T-helper 1 cell (primary cell): ENCODE data around the gene SMAGP.
A peak's percentile ranks its signal among the peaks of the same experiment; 100 is the strongest.
"Not testable (repeated sequence)": the region's sequence is repeated elsewhere in the genome, so short reads cannot be mapped to it uniquely, and the experiment has no call there.

Experiments
- DNase-seq, 5 donors: peaks; one replicate each; pipeline ENCODE4 v3.0.0-alpha.2; 2012 to 2020

SMAGP gene

DNA sequence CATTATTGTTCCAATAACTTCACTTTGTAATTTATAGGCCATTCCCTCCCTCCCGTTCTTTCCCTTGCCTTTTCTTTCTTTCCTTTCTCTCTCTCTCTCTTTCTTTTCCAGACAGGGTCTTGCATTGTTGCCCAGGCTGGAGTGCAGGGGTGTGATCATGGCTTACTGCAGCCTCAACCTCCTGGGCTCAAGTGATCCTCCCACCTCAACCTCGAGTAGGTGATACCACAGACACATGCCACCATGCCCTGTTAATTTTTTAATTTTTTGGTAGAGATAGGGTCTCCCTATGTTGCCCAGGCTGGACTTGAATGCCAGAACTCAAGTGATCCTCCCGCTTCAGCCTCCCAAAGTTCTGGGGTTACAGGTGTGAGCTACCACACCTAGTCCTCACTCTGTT, 45.6 kb downstream of the SMAGP start:
- no peak for DNase-seq

DNA sequence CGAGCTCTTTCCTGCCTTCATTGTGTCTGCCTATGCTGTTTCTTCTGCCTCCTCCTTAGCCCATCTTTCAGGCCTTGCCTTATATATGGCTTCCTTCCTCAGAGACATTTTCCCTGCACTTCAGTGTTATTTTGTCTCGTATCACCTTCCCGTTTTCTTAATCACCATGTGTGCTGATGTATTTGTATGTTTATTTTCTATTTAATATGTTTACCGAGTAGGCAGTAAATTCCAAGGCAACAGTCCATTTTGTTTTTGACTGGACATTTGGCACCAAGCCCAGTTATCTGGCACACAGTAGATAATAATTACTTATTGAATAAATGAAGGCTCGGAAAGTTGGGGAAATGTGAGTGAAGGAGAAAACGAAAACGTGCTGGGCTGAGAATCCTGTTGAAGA, 47.8 kb downstream of the SMAGP start:
- no peak for DNase-seq

DNA sequence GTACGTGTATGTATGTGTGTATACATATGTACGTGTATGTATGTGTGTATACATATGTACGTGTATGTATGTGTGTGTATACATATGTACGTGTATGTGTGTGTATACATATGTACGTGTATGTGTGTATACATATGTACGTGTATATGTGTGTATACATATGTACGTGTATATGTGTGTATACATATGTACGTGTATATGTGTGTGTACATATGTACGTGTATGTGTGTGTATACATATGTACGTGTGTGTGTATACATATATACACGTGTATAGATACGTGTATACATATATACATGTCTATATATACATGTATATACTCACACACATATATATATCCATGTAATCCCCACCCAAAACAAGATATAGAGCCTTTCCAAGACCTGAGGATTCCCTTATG, 50.4 kb downstream of the SMAGP start:
- not testable (repeated sequence) for DNase-seq

DNA sequence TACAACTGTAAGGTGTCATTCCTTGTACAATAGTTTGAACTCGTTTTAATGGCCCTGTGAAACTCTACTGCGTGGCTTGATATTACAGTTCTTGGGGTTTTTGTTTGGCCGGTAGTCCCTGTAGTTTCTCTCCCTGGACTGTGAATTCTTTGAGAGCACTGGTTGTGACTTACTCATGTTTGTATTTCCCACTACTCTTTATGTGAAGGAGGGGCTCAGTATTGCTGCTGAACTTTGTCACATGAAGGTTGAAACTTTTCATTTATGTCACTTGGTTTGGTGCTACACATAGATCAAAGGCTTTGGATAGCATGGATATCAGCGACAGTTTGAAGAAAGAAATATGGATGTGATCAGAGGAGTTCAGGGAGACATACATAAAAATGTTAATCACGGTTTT, 50.9 kb downstream of the SMAGP start:
- no peak for DNase-seq

DNA sequence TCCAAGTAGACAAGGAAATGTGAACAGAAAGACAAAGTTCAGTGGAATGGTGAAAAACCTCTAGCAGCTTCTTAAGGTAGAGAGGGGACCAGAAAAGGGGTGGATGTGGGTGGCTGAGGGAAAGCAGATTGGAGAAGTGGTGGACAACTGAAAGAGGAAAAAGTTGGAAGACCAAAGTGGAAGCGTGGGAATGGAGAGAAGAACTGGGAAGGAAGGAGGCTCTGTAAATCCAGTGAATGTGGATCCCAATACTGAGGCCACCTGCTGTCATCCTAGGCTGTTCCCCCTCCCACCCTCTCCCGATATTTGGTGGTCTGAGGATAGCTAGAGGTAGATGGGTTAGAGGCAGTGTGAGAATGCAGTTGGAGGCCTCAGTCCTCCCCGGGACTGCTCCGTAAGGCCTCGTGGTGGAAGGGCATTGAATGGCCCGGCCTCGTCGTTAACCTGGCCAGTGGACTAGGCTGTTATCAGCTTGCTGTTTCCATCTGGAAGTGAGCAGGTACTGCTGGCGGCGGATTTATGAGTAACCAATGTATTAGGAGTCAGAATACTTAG, 51.5 kb downstream of the SMAGP start:
- DNase-seq, result no peak

DNA sequence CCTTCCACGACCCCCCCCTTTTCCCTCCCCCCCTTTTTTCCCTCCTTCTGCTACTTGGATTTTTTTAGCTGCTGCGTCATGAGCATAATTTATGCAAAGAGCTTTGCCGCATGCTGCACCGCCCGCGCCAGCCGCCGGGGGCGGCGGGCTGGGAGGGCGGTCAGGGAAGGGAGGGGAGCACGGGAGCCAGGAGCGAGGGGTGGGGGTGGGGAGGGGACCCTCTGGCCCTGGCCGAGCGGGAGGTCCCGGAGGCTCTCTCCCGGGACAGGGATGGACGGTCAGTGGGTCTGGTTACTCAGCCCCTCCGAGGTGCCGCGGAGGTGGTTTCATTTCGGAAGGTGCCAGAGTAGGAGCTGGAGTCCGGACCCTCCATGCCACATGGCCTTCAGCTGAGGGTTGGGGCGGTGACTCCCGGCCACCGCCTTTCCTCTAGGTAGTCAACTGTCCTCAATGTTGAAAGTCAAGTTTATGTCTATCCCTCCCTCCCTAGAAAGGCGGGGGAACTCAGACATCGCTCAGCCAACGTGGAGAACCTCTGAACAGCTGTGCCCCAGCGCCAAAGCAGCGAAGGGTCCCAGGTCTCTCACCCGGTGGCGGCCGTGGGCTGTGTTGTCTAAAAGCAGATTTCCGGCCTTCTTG, 52.1 kb downstream of the SMAGP start, which contains the start of gene POU6F1:
Gene POU6F1 (minus strand): TSS at position 95 of the 639 bp plus-strand sequence. CDS start 11,226 bp downstream, outside the sequence.
- peak; percentile 44 to 75 (median 64) for DNase-seq

DNA sequence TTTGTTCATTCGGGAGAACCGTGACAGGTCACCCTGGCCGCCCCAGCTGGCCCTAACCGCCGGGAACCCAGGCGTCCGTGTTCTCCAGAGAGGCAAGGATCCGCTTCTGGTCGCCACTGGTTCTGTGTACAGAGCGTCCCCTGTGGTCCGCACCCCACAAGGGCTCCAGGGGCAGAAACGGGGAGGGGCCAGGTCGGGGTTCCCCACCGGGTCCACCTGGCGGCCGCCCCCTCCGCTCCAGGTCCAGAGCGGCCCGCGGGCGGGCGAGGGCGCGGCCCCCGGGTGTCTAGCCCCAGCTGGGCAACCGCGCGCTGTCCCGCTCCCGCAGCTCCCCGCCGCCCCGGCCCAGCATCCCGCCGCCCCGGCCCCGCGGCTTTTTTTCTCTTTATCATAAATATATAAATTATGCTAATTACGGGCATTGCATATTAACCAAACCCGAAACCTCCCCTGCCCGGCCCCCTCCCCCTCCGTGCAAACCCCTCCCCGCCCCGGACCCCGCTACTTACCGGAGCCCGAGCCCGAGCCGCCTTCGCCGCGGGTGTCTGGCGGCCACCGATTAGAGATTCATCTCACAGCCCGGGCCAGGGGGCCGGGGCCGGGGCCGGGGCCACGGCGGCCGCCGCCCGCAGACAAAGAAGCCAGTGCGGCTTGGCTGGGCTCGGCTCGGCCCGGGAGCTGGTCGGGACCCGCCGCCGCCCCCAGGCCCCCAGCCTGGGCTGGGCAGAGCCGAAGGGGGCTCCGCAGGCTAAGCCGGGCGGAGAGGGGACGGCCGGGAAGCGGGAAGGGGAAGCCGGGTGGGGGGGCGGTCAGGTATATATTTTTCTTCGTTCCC, 52.9 kb downstream of the SMAGP start:
- DNase-seq, result peak; percentile 31 to 49 (median 34)

DNA sequence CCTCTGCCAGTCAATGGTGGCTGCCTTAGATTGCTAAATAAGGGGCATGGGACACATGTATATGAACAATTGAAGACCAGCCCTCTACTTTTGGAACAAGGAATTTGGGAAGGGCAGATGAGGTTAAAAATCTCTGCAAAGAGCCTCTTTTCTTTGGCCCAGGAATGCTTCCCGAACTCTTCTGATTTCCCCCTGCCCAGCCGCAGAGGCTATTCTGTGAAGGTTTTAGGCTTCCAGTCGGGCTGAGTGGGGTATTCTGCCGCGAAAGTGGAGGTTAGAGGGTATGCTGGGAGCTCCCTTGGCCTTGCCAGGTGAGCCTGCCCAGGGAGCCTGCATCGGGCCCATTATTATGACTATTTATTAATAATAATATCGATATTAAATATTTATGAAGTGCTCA, 53.6 kb downstream of the SMAGP start:
- DNase-seq, result no peak

DNA sequence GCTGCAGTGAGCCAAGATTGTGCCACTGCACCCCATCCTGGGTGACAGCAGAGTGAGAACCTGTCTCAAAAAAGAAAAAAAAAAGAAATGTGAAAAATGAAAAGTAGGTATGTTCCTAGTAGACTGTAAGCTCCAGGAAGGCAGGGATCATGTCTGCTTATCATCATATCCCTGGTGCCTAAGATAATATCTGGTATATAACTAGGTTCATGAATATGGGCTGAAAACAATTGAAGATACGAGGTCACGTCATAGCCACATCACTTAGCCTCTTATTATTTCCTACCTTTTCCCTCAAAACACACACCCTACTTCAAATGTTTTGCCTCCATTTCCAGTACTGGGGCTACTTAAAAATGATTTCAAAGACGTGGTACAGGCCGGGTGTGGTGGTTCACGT, 55.3 kb downstream of the SMAGP start:
- no peak for DNase-seq

DNA sequence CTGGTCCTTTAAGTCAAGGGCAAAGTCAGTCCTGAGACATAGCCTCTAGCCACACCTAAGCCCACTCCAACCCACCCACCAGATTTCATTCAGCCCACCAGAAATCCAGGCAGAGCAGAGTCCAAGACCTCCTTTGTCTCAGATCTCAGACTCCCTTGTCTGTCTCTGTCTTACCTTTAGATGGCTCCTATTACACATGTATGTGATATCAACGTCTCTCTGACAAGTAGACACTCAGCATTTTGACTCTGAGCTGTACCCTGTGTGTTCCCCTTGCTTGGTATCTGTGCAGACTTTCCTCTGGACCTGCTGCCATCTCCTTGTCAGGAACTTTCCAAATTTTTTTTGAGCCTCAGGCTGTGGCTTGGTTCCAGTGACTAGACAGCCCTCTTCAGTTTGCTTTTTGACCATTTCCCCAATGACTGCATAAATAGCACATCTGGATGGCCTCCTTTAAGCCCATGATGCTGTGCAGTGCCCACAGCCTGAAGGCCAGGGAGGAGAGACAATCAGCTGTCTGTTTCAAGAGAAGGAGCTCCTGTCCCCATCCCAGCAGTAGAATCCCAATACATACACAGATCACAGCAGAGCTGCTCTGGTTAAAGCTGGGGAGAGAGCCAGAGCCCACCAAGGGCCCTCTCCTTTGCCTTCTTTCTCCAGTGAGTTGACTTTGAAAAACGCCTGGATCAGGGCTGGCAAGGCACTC, 59.4 kb downstream of the SMAGP start:
- DNase-seq, result no peak

DNA sequence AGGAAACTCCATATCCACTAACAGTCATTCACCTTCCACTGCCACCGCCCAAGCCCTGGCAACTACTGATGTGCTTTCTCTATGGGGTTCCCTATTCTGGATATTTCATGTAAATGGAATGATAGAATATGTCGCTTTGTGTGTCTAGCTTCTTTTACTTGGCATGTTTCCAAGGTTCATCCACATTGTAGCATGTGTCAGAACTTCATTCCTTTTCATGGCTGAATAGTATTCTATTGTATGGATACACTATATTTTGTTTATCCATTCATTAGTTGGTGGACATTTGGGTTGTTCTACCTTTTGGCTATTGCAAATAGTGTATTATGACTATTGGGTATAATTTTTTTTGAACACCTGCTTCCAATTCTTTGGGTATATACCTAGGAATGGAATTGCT, 61.0 kb downstream of the SMAGP start:
- no peak for DNase-seq

DNA sequence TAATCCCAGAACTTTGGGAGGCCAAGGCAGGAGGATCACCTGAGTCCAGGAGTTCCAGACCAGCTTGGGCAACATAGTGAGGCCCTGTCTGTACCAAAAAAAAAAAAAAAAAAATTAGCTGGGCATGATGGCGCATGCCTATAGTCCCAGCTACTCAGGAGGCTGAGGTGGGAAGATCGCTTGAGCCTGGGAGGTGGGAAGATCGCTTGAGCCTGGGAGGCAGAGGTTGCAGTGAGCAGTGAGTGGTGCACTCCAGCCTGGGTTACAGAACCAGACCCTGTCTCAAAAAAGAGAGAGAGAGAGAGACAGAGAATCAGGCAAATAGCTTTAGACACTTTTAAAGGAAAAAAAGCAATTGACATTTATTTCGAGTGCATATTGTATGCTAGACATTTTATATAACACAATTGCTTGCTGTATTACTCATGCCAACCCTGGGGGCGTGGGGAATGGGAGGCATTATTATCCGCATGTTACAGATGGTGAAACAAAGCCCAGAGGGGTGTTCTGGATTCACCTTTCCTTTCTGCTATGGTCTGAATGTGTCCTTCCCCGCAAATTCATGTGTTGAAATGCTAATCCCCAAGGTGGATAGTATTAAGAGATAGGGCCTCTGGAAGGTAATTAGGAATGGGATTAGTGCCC, 62.1 kb downstream of the SMAGP start:
- DNase-seq, result no peak

DNA sequence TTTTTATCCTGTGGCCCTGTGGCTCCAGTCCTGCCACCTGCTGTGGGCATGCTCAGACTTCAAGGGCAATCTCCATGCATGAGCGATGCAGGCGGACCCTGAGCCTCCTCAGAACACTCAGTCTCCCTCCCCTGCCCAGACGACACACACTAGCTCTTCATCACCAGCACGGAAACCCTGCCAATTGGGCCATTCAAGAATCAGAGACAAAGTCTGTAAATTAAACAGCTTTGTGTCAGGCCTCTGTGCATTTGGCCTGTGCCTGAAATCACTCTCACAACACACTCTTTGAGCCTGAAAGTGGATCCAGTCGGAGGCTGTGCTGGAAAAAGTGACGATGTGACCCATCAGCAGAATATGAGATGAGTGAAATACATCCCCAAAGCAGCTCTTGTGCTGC, 64.9 kb downstream of the SMAGP start:
- no peak for DNase-seq

DNA sequence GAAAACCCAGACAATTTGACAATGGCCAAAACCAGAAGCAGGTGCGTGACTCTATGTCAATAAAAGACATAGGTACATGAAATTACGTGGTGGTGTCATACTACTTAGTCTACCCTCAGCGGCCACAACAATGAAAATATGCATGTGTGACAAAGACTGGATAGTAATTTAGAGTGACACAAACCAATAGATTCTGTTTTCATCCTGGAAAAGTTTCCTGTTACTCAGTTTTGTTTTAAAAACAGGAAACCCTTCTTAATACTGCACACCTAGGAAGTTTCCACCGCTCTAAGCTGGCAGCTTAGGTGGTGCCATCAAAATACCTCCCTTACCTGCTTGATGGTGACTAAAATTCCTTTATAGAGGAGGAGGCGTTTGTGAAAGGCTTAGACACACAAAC, 67.5 kb downstream of the SMAGP start:
- no peak for DNase-seq

DNA sequence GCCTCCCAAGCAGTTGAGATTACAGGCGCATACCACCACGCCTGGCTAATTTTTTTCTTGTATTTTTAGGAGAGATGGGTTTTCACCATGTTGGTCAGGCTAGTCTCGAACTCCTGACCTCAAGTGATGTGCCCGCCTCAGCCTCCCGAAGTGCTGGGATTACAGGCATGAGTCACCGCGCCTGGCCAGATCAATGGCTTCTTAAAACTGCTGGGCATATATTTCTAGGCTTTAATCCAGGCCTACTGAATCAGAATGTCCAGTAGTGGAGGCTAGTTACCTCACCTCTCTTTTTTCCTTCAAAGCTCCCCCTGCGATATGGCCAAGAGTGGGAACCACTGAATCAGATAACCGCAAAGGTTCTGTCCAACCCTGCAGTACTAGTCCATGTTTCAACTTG, 69.4 kb downstream of the SMAGP start:
- DNase-seq, result no peak

DNA sequence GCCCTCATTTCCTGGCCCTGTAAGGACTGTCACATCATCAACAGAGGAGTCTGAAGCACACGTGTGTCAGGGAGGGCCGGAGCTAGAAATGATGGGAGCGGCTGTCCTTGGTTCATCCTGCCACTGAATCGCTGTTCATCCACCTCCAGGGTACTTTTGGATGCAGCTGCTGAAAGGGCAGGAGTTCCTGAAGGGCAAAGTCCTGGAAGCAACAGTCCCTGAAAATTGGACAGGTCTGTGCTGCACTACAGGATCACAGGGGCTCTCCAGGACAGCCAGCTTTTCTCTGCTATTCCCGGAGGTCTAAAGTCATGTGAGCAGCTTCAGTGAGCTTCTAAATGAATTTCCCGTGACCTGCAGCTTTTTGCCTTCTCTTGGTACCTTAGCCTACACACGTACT, 70.1 kb downstream of the SMAGP start:
- DNase-seq, result no peak

DNA sequence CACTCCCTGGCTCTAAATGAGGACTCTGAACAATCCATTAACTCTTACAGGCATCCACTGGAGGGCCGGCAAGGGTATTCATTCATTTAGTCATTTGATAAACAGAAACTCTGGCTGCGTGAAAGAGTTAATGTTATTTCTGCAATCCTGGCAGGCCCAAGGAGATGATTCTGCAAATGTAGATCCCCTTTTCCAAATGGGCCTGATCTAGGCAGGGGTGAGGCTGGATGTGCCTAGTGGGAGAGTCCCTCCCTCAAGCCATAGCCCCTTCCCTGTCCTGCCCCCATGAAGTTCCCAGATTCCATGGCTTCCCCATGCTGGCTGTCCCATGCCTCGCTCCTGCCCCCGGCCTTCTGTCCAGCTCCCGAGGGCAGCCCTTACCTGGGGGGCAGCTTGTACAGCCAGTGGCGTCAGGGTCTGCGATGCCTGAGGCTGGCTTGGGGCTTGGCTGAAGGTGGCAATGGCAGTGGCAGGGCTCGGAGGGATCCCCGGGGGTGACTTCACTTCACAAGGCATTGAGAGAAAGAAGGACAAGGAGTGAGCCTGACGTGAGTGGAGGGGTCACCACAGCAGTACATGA, 70.8 kb downstream of the SMAGP start:
- no peak for DNase-seq

DNA sequence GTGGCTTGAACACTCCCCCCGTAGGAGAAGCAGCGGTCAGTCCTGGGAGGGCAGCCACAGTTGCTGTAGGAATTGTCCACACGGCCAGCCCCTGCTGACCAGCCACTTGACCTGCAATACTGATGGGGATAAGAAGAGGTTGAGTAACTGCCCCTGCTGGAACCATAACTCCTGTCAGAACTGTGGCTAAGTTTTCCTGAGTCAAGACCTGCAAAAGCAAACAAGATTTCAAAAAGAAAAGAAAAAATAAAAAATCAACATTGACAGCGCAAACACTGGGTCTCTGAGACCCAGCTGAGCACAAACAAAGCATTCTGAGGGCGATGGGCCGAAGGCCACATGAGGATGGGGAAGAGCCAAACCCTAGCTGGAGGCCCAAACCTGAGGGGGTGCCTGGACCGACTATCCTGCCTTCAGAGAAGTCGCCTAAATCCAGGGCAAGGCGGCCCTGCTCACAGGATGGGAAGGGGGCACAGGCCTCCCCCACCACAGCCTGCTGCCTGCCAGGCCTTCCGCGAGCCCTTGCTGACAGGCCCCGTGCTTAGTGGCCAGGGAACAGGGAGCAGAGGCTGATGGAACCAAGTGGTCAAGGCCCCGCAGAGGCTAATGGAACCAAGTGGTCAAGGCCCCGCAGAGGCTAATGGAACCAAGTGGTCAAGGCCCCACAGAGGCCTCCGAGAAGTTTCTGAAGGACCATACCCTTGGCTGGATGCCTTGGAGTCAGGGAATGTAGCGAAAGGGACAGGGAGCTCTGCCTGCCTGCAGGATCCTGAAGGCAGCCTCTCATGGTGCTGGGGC, 71.4 kb downstream of the SMAGP start:
- no peak for DNase-seq

DNA sequence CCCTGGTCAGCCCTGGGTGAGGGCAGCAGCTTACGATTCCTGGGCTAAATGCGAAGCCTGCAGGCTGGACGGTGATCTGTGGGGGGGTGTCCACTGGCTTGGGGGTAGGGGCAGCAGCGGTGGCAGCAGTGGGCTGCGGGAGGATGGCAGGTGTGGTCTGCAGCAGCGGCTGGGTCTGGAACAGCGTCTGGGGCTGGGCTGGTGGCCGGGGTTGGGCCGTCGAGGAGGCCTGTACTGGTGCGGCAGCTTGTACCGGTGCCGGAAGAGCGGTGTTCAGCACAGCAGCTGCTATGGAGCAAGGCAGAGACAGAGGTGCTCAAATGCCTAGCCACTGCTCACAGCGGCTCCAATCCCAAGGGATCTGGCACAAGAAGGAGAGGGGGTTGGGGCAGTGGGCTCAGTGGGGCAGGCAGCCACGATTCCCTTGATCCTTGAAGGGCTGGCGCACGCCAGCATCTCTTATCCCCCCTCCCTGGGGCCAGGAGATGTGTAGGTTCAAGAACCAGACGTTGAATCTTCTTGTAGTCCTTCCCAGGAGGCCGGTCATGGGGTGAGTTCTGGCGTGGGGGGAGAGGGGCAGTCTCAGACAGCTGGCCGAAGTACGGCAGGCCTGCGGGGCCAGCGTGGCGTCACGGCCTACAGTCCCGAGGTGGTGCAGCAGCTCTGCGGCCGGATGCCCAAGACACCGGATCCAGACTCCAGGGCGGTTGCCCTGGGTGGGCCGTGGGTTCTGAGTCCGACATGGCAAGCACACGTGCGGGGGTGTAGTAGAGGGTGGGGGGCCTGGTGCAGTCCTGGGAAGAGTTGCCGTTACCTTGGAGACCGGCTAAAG, 72.3 kb downstream of the SMAGP start:
- DNase-seq, result no peak

DNA sequence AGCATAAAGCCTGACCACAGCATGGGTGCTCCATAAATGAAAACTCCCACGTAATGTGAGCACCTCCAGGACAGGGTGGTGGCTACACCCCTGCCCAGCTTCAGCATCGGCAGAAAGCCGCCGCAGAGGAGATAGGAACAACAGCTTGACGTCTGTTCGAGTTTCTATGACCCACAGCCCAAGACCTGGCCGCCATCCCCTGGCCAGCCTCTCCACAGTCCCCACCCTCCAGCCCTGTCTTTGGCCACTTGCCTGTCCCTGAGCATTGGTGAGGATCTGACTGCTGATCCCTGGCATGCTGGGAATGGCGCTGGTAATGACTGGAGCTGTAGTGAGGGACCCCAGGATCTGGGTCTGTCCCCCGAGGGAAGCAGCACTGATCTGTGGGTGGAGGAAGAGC, 73.7 kb downstream of the SMAGP start:
- no peak for DNase-seq

DNA sequence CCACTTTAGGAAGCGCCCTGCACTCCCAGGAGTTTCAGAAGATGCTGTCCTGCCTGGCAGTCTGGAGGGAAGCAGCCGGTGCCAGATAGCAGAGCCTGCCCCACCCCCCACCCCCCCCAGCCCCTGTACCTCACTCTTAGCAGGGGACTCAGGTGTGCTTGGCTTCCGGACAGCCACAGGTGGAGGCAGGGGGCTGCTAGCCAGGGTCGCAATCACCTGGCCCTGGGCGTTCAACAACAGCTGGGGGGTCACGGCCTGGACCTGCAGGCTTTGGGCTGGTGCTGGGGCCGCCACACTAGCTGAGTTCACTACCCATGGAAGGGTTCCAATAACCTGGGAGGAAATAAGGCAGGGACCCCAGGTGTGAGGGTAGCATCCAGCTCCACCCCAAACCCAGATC, 74.4 kb downstream of the SMAGP start:
- no peak for DNase-seq
